Loucy (cell line): ENCODE results near the gene TMEM200A.

Source experiments
- H2AFZ ChIP-seq: fragments of 200-600 bp; sonication (generic); 2 replicates; pipeline ENCODE4 v1.6.0; 2016; ENCODE audit warnings: antibody characterized with exemption, mild to moderate bottlenecking, low read length, moderate library complexity
- H3F3A ChIP-seq: fragments of 200-600 bp; 2 replicates; pipeline ENCODE4 v1.6.0; 2016; ENCODE audit warnings: antibody characterized with exemption, low read depth, mild to moderate bottlenecking
- H3K27me3 ChIP-seq: fragments of 200-600 bp; sonication (generic); 2 replicates; pipeline ENCODE4 v1.6.1; 2014; ENCODE audit warnings: low read length, mild to moderate bottlenecking; ENCODE audit not compliant: insufficient read depth, poor library complexity, severe bottlenecking
- H3K36me3 ChIP-seq: fragments of 200-600 bp; sonication (generic); 2 replicates; pipeline ENCODE4 v1.6.1; 2016; ENCODE audit warnings: low read length; ENCODE audit not compliant: insufficient read depth
- H3K4me1 ChIP-seq: fragments of 200-600 bp; sonication (generic); 2 replicates; pipeline ENCODE4 v1.5.1; 2014; ENCODE audit warnings: low read length, mild to moderate bottlenecking; ENCODE audit not compliant: insufficient read depth, poor library complexity, severe bottlenecking
- H3K4me2 ChIP-seq: fragments of 200-600 bp; sonication (generic); 2 replicates; pipeline ENCODE4 v1.6.0; 2014; ENCODE audit warnings: antibody characterized with exemption, low read length, low read depth, mild to moderate bottlenecking; ENCODE audit not compliant: poor library complexity, severe bottlenecking
- H3K4me3 ChIP-seq: fragments of 200-600 bp; sonication (generic); 2 replicates; pipeline ENCODE4 v1.5.1; 2014; ENCODE audit warnings: low read length, mild to moderate bottlenecking, mixed read lengths; ENCODE audit not compliant: poor library complexity, severe bottlenecking
- H3K79me2 ChIP-seq: fragments of 200-600 bp; sonication (generic); 2 replicates; pipeline ENCODE4 v1.6.1; 2014; ENCODE audit warnings: low read length; ENCODE audit not compliant: insufficient read depth
- H3K9ac ChIP-seq: fragments of 200-600 bp; sonication (generic); 2 replicates; pipeline ENCODE4 v1.6.0; 2014; ENCODE audit warnings: mild to moderate bottlenecking, low read depth, low read length, moderate library complexity; ENCODE audit not compliant: poor library complexity, severe bottlenecking
- H3K9me2 ChIP-seq: fragments of 200-600 bp; sonication (generic); replicated peaks from 2 replicates; pipeline ENCODE4 v1.6.1; 2016; ENCODE audit warnings: low read depth, low read length, mixed read lengths
- H3K9me3 ChIP-seq: fragments of 200-600 bp; sonication (generic); 2 replicates; pipeline ENCODE4 v1.6.1; 2014; ENCODE audit warnings: mild to moderate bottlenecking, antibody characterized with exemption, low read length, low read depth; ENCODE audit not compliant: insufficient read depth
- H4K20me1 ChIP-seq: fragments of 200-600 bp; sonication (generic); 2 replicates; pipeline ENCODE4 v1.6.0; 2014; ENCODE audit warnings: antibody characterized with exemption, low read length, mild to moderate bottlenecking; ENCODE audit not compliant: insufficient read depth, poor library complexity, severe bottlenecking
- EZH2phosphoT487 ChIP-seq: fragments of 200-600 bp; IDR thresholded peaks from 2 replicates; pipeline ENCODE4 v1.6.1; 2018; ENCODE audit warnings: antibody characterized with exemption, mild to moderate bottlenecking, moderate library complexity, borderline replicate concordance
- TF ChIP-seq, protein P1 (sequence below): fragments of 200-600 bp; sonication (generic); conservative IDR thresholded peaks from 2 replicates; pipeline ENCODE4 v1.5.1; 2014; ENCODE audit warnings: mild to moderate bottlenecking, antibody characterized with exemption, low read length

Gene TMEM200A

DNA sequence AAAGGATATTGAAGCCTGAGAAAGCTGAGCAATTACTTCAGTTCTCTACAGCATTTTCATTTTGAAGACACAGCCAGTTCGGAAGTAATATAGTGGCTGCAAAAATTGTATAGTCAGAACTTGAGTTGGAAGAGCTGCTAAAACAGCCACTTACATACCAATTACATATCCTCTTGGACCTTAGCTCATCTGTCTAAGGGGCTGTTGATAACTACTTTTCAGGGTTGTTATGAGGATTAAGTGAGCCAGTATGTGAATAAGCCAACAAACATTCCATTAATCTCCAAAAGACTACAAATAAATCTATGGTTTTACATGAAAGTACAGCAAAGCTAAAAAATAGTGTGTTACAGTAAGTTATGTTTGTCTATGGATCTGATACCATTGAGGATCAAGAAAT, 59.7 kb downstream of the TMEM200A start:
- Histone ChIP-seq H3K4me1 (no peaks in the 10 kb centered on the region), H3K9me2 (no peaks in the 10 kb centered on the region), H3K9ac (no peak overlapping the region), H3K4me2 (no peak overlapping the region), H3K36me3 (no peaks in the 10 kb centered on the region), H2AFZ (no peak overlapping the region), H3K9me3 (no peaks in the 10 kb centered on the region), H3K79me2 (no peaks in the 10 kb centered on the region), H4K20me1 (no peaks in the 10 kb centered on the region), H3K27me3 (no peaks in the 10 kb centered on the region), H3K4me3 (no peak overlapping the region), H3F3A (no peaks in the 10 kb centered on the region)
- TF ChIP-seq, protein P1, sequence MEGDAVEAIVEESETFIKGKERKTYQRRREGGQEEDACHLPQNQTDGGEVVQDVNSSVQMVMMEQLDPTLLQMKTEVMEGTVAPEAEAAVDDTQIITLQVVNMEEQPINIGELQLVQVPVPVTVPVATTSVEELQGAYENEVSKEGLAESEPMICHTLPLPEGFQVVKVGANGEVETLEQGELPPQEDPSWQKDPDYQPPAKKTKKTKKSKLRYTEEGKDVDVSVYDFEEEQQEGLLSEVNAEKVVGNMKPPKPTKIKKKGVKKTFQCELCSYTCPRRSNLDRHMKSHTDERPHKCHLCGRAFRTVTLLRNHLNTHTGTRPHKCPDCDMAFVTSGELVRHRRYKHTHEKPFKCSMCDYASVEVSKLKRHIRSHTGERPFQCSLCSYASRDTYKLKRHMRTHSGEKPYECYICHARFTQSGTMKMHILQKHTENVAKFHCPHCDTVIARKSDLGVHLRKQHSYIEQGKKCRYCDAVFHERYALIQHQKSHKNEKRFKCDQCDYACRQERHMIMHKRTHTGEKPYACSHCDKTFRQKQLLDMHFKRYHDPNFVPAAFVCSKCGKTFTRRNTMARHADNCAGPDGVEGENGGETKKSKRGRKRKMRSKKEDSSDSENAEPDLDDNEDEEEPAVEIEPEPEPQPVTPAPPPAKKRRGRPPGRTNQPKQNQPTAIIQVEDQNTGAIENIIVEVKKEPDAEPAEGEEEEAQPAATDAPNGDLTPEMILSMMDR: no peak
- TF ChIP-seq EZH2phosphoT487: no peak

DNA sequence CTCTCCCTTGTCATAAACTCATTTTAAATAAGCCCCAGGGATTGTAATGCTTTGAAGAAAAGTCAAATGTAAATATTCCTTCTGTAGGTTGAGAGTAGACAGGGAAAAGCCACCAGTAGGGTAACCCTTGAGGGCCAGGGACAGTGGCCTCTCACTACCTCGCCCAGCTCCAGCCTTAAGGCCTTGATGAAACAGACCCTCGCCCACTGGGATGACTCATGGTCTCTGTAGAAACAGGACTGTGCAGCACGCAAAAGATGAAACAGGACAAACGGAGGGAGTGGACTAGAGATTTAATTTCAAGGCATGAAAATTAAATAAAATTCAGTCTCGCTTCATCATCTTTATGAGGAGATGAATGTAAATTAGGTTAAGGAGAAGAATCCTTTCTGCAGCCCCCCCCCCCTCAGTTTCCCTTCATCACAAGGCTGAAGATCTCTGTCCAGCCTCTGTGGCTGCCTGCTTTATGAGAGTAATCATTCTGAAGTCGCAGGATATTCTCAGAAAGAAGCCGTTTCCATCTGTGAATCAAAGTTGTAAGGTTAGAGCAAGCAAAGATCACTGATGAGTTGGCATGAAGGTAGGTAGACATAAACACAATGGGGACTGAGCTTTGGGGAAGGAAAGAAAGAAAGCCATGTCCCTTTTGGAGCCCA, 60.4 kb downstream of the TMEM200A start:
- no peaks in the 10 kb centered on the region for H3K4me1 ChIP-seq
- no peak overlapping the region for H2AFZ ChIP-seq
- H3K27me3 ChIP-seq: no peaks in the 10 kb centered on the region
- no peaks in the 10 kb centered on the region for H3K36me3 ChIP-seq
- H3K9me2 ChIP-seq: no peaks in the 10 kb centered on the region
- H3K9ac ChIP-seq: no peak overlapping the region
- H3F3A ChIP-seq: no peaks in the 10 kb centered on the region
- H3K79me2 ChIP-seq: no peaks in the 10 kb centered on the region
- H3K4me3 ChIP-seq: no peak overlapping the region
- TF ChIP-seq EZH2phosphoT487: no peak
- TF ChIP-seq, protein P1: no peak
- no peaks in the 10 kb centered on the region for H4K20me1 ChIP-seq
- H3K9me3 ChIP-seq: no peaks in the 10 kb centered on the region
- no peak overlapping the region for H3K4me2 ChIP-seq

DNA sequence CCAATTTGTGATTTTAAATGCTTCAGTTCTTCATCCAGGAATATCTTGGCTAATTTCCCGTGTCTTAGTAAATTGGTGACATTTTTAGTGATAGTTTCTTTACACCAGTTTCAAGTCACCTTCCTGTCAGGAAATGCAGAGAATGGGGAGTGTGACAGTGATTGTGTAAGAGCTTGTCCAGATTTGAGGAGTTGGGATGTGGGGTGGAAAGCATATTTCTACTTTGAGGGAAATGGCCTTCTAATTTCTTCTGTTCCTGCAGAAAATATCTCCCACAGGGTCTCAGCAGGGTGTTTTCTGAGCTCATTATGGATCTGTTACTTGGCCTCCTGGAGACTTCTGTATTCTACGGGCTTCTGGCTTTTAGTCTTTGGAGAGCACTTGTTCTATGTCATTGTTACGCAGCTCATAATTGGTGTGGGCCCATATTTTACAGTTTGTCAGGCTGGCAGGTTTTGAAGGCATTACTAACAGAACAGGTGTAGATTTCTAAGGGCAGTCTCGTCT, 65.6 kb downstream of the TMEM200A start:
- no peaks in the 10 kb centered on the region for H3K27me3 ChIP-seq
- no peaks in the 10 kb centered on the region for H3K9me2 ChIP-seq
- no peak for TF ChIP-seq EZH2phosphoT487
- TF ChIP-seq, protein P1: no peak
- H3K9ac ChIP-seq: no peak overlapping the region
- no peaks in the 10 kb centered on the region for H3K4me1 ChIP-seq
- no peaks in the 10 kb centered on the region for H3K79me2 ChIP-seq
- H4K20me1 ChIP-seq: no peaks in the 10 kb centered on the region
- H3K36me3 ChIP-seq: no peaks in the 10 kb centered on the region
- H3K9me3 ChIP-seq: no peaks in the 10 kb centered on the region
- no peaks in the 10 kb centered on the region for H3F3A ChIP-seq
- H2AFZ ChIP-seq: no peak overlapping the region
- H3K4me2 ChIP-seq: no peak overlapping the region
- H3K4me3 ChIP-seq: no peak overlapping the region
